Activated T-cell treated with anti-CD3 and anti-CD28 coated beads, Interleukin-2, amount 50 U/mL, for 24 hours (primary cell): Measurements from ENCODE around the gene HIPK3.
"Not testable (repeated sequence)": the region's sequence is repeated elsewhere in the genome, so short reads cannot be mapped to it uniquely, and the experiment has no call there.

ENCODE experiments used
- DNase-seq: peaks from one replicate; pipeline ENCODE4 v3.0.0-alpha.2; 2020
- H3K27ac Mint-ChIP-seq: 2 replicates; pipeline ENCODE4 v1.8.0; 2020; ENCODE audit warnings: mild to moderate bottlenecking, mixed read lengths
- H3K27me3 Mint-ChIP-seq: 2 replicates; pipeline ENCODE4 v1.8.0; 2020; ENCODE audit warnings: mixed read lengths
- H3K36me3 Mint-ChIP-seq: 2 replicates; pipeline ENCODE4 v1.8.0; 2020; ENCODE audit warnings: low read depth, mixed read lengths
- H3K4me1 Mint-ChIP-seq: 2 replicates; pipeline ENCODE4 v1.8.0; 2020; ENCODE audit warnings: low read depth, mixed read lengths
- H3K4me3 Mint-ChIP-seq: 2 replicates; pipeline ENCODE4 v1.8.0; 2020; ENCODE audit warnings: mild to moderate bottlenecking, moderate library complexity, mixed read lengths
- H3K9me3 Mint-ChIP-seq: 2 replicates; pipeline ENCODE4 v1.8.0; 2020; ENCODE audit warnings: mixed read lengths

HIPK3 gene

DNA sequence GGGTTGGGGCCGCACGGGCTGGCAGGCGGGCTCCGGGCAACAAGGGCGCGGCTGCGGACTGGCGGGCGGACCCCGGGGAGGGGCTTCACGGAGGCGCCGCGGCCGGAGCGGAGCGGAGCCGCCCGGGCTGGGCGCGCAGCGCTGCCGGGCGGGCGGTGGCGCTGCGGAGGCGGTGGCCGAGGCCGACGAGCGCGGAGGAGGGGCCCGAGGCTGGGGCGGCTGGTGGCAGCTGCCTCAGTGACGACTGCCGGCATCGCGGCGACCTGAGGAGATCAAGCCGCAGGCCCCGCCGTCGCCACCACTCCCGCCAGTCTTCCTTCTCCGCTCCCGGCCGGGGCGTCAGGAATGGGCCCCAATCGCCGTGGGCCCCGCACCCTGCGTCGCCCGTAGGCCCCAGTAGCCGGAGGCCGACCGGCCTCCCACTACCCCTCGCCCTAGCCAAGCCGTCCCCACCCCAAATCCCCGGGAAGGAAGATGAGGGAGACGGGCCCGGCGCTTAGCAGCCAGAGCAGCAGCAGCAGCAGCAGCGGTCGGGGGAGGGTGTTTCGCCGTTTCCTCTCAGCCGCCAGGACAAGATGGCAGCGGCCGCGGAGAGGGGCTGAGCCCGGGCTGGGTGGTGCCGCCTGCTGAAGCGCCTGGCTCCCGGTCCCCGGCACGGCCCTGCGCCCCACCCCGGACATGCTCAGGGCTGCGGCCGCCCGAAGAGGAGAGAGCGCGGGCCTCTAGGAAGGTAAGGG, at the start of gene HIPK3:
Gene HIPK3 (plus strand): TSS at position 222 of the 737 bp plus-strand sequence.
- peaks cover 36% of the 10 kb centered on the region for H3K4me1 Mint-ChIP-seq
- no peaks in the 10 kb centered on the region for H3K9me3 Mint-ChIP-seq
- DNase-seq = peak; percentile 86
- H3K4me3 Mint-ChIP-seq = peak within 1 kb of the TSS; percentile 97
- H3K36me3 Mint-ChIP-seq = peaks cover 9% of the 10 kb centered on the region
- H3K27ac Mint-ChIP-seq = peak within 1 kb of the TSS; percentile 98
- H3K27me3 Mint-ChIP-seq = no peaks in the 10 kb centered on the region

DNA sequence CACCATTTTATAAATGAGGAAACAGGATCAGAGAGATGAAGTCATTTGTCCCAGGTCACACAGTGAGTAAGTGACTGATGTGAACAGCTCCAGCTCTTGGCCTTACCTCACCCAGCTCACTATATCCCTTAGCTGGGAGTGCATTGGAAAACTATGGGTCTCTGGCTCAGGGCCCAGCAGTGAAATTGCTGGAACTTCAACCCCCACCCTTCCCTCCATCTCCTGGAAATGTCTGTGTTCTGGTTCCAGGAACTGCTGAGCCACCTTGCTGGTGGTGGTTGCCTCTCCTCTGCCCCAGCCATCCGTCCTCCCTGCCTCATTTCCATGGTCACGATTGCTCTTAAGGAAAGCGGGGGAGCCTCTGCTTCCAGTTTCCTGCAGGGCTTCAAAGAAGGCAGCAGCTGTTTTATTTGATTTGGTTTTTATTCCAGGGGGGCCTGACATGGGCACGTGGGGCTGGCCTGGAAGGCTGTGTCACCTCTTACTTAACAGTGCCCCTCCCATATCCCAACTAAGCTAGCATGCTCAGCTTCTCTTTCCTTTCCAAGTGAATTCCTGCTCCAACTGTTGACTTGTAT, 49.7 kb upstream of the HIPK3 start:
- Mint-ChIP-seq H3K27me3 (no peaks in the 10 kb centered on the region), H3K4me1 (no peaks in the 10 kb centered on the region), H3K27ac (no peak overlapping the region), H3K4me3 (no peak overlapping the region), H3K36me3 (no peaks in the 10 kb centered on the region), H3K9me3 (no peaks in the 10 kb centered on the region)
- DNase-seq = no peak

DNA sequence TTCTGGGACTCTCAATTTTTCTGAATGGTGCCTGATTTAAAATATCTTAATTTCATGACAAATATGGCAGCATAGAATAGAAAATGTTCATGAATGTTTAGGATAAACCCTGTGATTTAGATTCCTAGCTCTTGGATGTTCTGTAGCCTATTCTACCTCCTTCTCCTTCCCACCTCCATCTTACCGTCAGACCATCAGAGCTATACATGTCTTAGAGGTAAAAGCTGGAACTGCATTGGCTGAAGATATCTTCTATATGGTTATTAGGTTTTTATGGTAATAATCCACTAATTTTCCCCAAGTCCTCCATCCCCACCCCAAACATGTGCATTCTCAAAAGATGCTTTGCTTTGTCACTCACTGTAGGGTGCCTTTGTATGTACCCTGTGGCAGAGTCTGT, 49.0 kb upstream of the HIPK3 start:
- Mint-ChIP-seq H3K4me1 (no peaks in the 10 kb centered on the region), H3K36me3 (no peaks in the 10 kb centered on the region), H3K27ac (no peak overlapping the region), H3K27me3 (no peaks in the 10 kb centered on the region), H3K4me3 (no peak overlapping the region), H3K9me3 (no peaks in the 10 kb centered on the region)
- no peak for DNase-seq

DNA sequence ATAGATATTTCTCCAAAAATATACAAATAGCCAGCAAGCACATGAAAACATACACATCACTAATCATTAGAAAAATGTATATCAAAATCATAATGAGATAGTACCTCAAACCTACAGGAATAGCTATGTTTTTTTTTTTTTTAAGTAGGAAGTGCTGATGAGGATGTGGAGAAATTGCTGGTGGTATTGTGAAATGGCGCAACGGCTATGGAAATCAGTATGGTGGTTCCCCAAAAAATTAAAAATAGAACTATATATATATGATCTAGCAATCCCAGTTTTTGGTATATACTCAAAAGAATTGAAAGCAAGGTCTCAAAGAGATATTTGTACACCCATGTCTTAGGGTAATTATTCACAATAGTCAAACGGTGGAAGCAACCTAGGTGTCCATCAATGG, 46.0 kb upstream of the HIPK3 start:
- DNase-seq = no peak
- Mint-ChIP-seq H3K27me3 (no peaks in the 10 kb centered on the region), H3K27ac (no peak overlapping the region), H3K4me1 (peaks cover 2% of the 10 kb centered on the region), H3K9me3 (no peaks in the 10 kb centered on the region), H3K4me3 (no peak overlapping the region), H3K36me3 (no peaks in the 10 kb centered on the region)

DNA sequence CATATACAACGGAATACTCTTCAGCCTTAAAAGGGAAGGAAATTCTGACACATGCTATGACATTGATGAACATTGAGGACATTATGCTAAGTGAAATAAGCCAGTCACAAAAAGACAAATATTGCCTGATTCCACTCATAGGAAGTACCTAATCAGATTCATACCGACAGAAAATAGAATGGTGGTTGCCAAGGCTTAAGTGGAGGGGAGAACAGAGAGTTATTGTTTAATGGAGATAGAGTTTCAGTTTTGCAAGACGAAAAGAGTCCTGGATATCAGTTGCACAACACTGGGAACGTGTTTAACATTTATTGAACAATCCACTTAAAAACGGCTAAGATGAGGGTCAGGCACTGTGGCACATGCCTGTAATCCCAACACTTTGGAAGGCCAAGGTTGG, 45.6 kb upstream of the HIPK3 start:
- Mint-ChIP-seq H3K36me3 (no peaks in the 10 kb centered on the region), H3K9me3 (no peaks in the 10 kb centered on the region), H3K27me3 (no peaks in the 10 kb centered on the region), H3K27ac (no peak overlapping the region), H3K4me1 (peaks cover 2% of the 10 kb centered on the region), H3K4me3 (no peak overlapping the region)
- no peak for DNase-seq

DNA sequence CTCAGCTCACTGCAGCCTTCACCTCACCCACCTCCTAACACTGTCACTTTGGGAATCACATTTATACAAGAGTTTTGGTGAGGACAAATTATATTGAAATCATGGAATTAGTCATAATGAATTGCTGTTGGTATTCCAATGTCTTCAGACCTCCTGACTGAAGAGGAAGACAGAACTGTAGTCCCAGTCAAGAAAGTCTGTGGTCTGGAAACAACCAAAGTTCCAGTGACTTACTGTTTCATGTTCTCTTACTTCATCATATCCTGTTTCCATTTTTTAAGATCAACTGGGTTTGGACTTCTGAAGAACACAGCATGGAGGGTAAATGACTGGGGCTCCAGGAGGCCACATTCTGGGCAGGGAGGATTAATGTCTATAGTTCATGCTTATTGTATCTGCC, 43.0 kb upstream of the HIPK3 start:
- H3K27me3 Mint-ChIP-seq = peaks cover 4% of the 10 kb centered on the region

DNA sequence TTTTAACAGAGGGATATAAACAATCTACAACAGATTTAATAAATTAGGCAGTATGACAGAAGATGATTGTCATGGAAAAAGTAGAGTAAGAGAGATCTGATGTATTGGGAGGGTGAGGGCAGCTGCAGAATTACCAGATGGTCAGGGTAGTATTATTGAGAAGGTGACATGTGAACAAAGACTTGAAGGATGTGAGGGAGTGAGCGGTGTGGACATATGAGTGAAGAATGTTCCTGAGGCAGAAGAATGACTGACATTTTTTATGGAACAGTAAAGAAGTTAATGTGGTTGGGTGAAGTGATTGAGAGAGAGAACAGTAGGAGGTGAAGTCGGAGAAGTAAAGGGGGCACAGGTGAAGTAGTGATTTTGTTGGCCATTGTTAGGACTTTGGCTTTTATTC, 42.4 kb upstream of the HIPK3 start:
- no peaks in the 10 kb centered on the region for H3K9me3 Mint-ChIP-seq
- DNase-seq = no peak
- peaks cover 4% of the 10 kb centered on the region for H3K27me3 Mint-ChIP-seq
- H3K4me3 Mint-ChIP-seq = no peak overlapping the region
- H3K36me3 Mint-ChIP-seq = no peaks in the 10 kb centered on the region
- no peak overlapping the region for H3K27ac Mint-ChIP-seq
- peaks cover 3% of the 10 kb centered on the region for H3K4me1 Mint-ChIP-seq

More for the DNA sequence above, 43.0 kb upstream of the HIPK3 start:
- Mint-ChIP-seq H3K9me3 (no peaks in the 10 kb centered on the region), H3K4me1 (peaks cover 2% of the 10 kb centered on the region), H3K36me3 (no peaks in the 10 kb centered on the region), H3K27ac (no peak overlapping the region), H3K4me3 (no peak overlapping the region)
- DNase-seq = no peak

DNA sequence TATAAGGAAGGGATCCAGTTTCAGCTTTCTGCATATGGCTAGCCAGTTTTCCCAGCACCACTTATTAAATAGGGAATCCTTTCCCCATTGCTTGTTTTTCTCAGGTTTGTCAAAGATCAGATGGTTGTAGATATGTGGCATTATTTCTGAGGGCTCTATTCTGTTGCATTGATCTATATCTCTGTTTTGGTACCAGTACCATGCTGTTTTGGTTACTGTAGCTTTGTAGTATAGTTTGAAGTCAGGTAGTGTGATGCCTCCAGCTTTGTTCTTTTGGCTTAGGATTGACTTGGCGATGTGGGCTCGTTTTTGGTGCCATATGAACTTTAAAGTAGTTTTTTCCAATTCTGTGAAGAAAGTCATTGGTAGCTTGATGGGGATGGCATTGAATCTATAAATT, 40.5 kb upstream of the HIPK3 start:
- H3K27me3 Mint-ChIP-seq = not testable (repeated sequence)

DNA sequence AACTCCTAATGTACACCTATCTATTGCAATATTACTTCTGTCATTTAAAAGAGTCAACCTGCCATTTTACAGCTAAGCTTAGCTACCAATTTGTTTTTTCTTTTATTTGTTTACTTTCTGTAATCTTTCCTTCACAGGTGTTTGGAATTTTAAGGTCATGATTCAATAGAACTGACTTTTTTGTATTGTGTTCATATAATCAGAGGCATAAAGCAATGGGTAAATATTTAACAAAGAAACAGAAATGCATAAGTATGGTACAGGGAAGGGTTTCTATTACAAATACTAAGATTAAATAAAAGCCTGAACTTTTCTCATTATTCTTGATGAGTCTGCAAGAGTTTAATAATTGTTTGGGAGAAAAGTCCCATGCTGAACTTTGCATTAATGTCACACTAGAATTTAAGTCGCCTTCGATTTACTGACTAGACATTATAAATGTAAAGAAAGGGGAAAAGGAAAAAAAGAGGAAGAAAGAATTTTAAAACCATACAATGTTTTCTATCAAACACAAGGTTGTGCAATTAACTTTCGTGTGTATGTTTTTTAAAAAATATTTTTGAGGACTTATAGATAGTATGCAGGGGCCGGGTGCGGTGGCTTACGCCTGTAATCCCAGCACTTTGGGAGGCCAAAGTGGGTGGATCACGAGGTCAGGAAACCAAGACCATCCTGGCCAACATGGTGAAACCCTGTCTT, 35.0 kb upstream of the HIPK3 start:
- DNase-seq = no peak
- Mint-ChIP-seq H3K27me3 (peaks cover 4% of the 10 kb centered on the region), H3K27ac (no peak overlapping the region), H3K36me3 (no peaks in the 10 kb centered on the region), H3K9me3 (no peaks in the 10 kb centered on the region), H3K4me1 (peaks cover 1% of the 10 kb centered on the region), H3K4me3 (no peak overlapping the region)

More for the DNA sequence above, 40.5 kb upstream of the HIPK3 start:
- DNase-seq, H3K27ac Mint-ChIP-seq, H3K4me3 Mint-ChIP-seq, H3K36me3 Mint-ChIP-seq, H3K4me1 Mint-ChIP-seq, H3K9me3 Mint-ChIP-seq: not testable (repeated sequence)

DNA sequence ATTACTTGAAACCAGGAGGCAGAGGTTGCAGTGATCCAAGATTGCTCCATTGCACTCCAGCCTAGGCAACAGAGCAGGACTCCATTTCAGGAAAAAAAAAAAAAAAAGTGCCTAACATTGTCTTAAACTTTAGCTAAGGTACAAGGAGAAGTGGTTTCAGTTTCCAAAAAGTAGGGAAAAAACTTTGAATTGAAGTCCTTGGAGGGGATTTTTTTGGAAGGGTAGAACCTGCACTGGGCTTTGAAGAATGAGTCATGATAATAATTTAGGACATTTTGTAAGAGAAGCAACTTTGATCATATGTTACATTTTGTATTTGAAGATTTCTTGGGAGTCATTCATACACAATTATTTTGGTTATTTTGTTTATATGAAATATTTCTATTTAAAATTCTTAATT, 31.8 kb upstream of the HIPK3 start:
- Mint-ChIP-seq H3K36me3 (no peaks in the 10 kb centered on the region), H3K9me3 (no peaks in the 10 kb centered on the region), H3K4me3 (no peak overlapping the region), H3K27ac (no peak overlapping the region), H3K27me3 (no peaks in the 10 kb centered on the region), H3K4me1 (no peaks in the 10 kb centered on the region)
- DNase-seq = no peak

DNA sequence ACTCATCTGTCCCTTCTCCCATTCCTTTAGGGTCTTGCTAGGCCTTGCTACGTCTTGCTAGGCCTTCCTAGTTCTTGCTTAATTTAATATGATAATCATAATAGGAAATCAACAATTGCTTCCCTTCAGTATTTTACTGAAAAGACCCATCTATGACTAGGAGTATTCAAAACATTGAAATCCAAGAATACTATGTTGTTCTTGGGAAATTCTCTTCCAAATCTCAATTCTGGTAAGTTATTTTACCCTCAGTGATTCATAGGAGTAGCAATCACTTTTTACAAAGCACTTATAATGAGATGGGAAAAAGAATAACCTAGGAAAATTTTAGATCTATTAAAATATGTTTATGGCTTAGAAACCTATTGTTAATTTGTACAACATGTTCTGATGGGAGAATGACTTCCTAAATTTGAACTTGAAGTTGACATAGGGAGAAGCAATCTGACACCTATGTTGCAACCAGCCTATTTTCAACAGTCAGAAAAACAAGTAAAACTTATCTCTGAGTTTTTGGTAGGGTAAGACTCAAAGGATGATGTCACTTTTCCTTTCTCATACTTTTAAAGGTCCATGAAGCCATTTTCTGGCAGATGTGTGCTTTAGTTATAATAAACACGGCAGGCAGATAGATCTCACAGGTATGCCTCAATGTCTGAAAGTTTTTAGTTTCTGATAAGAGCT, 29.5 kb upstream of the HIPK3 start:
- Mint-ChIP-seq H3K4me3 (no peak overlapping the region), H3K9me3 (no peaks in the 10 kb centered on the region), H3K4me1 (no peaks in the 10 kb centered on the region), H3K27me3 (no peaks in the 10 kb centered on the region), H3K27ac (no peak overlapping the region), H3K36me3 (no peaks in the 10 kb centered on the region)
- DNase-seq = no peak

DNA sequence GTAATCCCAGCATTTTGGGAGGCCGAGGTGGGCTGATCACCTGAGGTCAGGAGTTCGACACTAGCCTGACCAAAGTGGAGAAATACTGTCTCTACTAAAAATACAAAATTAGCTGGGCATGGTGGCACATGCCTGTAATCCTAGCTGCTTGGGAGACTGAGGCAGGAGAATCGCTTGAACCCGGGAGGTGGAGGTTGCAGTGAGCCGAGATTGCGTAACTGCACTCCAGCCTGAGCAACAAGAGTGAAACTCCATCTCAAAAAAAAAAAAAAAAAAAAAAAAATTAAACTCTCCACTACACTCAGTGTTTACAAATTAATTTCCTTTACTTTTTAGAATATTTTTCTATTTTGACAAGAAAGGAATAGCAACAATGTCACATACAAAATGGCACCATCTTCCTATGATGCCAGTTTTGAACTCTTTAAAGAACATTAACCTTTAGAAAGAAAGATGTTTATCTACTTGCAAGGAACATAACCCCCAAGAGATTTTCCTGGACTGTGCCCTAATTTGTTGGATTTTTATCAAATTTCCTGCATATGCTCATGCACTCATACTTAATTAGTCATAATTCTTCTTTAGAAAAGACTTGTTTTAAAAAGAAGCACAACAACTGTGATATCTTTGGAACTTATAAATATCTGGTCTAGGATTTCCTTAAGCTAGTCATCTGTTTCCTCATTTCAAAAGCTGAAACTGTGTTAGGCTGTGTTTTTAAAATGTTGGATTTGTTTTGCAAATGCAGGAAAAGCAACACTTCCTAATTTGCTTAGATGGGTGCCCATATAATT, 22.6 kb upstream of the HIPK3 start:
- H3K36me3 Mint-ChIP-seq = no peaks in the 10 kb centered on the region
- no peak for DNase-seq
- no peaks in the 10 kb centered on the region for H3K27me3 Mint-ChIP-seq
- no peak overlapping the region for H3K4me3 Mint-ChIP-seq
- no peaks in the 10 kb centered on the region for H3K4me1 Mint-ChIP-seq
- H3K27ac Mint-ChIP-seq = no peak overlapping the region
- H3K9me3 Mint-ChIP-seq = no peaks in the 10 kb centered on the region

DNA sequence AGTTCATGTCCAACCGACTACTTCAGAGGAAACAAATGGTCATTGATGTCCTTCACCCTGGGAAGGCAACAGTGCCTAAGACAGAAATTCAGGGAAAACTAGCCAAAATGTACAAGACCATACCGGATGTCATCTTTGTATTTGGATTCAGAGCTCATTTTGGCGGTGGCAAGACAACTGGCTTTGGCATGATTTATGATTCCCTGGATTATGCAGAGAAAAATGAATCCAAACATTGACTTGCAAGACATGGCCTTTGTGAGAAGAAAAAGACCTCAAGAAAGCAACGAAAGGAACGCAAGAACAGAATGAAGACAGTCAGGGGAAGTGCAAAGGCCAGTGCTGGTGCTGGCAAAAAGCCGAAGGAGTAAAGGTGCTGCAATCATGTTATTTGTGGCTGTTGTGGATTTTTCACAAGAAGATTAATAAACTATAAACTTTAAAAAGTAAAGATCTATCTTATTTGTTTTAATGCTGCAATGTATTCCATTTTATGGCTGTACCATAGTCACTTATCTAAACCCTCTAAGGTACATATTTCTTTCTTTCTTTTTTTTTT, 20.1 kb upstream of the HIPK3 start:
- no peak for DNase-seq
- Mint-ChIP-seq H3K27me3 (peaks cover 1% of the 10 kb centered on the region), H3K4me3 (no peak overlapping the region), H3K36me3 (no peaks in the 10 kb centered on the region), H3K4me1 (no peaks in the 10 kb centered on the region), H3K9me3 (no peaks in the 10 kb centered on the region), H3K27ac (no peak overlapping the region)

DNA sequence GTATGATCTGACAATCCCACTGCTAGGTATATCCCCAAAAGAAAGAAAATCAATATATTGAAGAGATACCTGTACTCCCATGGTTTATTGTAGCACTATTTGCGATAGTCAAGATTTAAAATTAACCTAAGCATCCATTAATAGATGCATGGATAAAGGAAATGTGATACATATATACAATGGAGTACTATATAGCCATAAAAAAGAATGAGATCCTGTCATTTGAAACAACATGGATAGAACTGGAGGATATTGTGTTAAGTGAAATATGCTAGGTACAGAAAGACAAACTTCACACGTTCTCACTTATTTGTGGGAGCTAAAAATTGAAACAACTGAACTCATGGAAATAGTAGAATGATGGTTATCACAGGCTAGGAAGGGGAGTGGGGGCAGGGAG, 14.6 kb upstream of the HIPK3 start:
- Mint-ChIP-seq H3K9me3 (peaks cover 3% of the 10 kb centered on the region), H3K4me3 (no peak overlapping the region), H3K4me1 (no peaks in the 10 kb centered on the region), H3K36me3 (no peaks in the 10 kb centered on the region), H3K27me3 (peaks cover 18% of the 10 kb centered on the region), H3K27ac (no peak overlapping the region)
- no peak for DNase-seq
